Measurements from ENCODE around the gene MAML3.

Gene MAML3

GRCh38 chr4:140099983-140100382 lies 54.0 kb downstream of the MAML3 start:
- no peak for DNase-seq (ENCODE audit: low read depth)

DNA sequence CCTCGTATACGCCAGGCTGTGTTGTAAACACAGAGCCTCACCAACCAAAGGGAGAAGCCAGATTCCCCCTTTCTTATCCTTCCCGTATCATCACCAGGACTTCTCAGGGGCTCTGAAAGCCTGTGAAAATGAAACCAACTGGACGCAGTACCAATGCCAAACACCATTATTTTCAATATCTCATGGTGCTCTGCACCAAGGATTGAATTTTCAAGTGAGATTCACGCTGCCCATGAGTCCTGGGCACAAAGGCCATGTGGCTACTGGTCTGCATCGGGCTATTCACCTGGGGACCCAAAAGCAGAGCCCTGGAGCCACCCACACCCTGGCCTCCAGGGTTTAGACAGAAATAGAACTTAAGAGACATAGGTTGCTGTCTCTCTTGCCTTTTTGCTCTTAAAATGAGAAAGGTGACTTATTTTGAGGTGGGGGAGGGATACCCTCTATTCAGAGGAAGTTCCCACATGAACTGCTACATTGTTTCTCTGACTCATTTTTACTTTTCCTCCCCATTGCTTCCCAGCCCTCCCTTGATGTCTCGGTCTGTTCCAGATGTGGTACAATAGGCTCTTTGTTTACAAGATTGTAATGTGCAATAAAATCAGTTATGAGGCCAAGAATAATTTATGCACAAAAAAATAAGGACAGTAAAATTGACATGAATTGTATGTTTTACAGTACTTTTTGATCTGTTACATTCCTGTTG lies 55.4 kb downstream of the MAML3 start:
- no peak for DNase-seq (ENCODE audit: low read depth)

DNA sequence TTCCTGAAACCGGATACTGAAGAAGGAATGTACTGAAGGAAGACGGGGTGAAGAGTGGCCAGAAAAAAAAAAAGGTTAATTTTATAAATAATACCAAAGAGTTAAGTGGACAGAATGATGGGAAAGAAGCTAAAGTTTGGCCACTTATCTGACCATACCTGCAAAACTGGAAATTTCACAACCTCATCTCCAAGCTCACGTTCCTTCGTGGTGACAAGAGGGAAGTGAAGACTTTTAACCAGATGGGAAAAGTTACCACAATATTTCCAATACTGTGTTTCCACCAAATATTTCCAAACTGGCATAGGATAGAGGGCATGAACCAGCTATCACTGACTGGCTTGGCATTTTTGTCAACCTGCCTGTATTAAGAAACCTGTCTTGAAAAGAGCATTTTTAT lies 56.4 kb downstream of the MAML3 start:
- no peak for DNase-seq (ENCODE audit: low read depth)

DNA sequence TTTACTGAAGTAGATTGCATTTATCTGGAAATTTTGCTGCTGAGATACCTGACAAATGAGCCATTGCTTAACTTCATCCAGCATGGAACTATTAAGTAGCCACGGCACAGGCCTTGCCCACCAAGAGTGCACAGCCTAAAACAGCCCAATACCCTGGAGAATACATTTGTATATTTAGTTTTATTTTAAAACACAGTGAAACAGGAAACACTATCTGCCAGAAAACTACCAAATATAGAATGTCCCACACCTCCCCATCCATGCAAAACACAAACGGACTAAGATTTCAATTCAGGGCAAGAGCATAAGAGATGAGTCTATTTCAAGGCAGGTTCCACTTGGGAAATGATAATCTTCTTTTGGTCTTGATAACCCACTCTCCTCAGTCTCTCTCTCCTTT lies 57.1 kb downstream of the MAML3 start:
- DNase-seq (ENCODE audit: low read depth): no peak

DNA sequence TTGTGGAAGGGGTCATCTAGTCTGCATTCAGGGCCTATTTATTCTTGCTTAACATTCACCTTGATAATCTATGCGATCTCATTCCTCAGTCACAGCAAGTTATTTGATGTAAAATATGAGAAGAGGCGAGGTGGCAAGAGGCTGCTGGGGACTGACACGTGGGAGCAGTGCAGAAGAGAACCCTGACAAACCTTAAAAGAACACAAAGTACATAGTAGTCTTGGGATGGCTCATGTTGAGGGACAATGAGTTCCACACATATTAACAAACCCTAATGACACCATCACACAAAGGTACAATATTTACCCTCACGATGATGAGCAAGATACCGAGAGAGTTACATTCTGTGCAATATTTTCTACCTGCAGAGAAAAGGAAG lies 57.5 kb downstream of the MAML3 start:
- no peak for DNase-seq (ENCODE audit: low read depth)

DNA sequence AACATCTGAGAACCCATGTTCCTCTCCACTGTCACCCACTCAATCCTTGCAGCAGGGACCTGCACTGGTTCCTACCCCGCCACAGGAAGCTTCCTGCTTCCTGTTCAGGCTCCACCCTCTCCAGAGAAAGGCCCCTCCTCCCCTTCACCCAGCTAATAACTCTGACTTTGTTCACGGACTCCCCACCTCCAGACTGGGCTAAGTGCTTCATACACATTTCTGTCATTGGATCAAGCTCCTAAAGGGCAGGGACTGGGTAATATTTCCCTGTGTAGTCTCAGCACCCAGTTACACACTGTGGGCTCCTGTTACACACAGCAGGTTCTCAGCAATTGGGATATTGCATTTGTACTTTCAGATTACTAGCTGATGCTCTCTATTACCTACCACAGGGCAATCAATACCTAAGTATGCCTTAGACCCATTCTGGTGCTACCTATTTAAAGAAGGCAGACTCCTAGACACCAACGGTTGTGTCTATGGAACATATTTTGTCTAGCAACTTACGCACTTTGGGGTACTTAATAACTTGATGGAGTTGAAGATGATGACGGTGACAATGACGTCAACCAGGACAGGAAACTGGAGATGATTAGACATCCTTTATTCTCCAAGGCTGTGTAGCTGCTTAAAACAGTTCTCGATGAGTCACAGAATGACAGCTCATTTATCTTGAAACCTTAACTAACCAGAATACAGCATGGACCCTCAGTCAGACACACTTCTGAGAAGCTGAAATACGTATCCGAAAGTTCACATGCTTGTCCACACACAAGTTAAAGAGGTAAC lies 58.1 kb downstream of the MAML3 start:
- DNase-seq (ENCODE audit: low read depth): no peak

DNA sequence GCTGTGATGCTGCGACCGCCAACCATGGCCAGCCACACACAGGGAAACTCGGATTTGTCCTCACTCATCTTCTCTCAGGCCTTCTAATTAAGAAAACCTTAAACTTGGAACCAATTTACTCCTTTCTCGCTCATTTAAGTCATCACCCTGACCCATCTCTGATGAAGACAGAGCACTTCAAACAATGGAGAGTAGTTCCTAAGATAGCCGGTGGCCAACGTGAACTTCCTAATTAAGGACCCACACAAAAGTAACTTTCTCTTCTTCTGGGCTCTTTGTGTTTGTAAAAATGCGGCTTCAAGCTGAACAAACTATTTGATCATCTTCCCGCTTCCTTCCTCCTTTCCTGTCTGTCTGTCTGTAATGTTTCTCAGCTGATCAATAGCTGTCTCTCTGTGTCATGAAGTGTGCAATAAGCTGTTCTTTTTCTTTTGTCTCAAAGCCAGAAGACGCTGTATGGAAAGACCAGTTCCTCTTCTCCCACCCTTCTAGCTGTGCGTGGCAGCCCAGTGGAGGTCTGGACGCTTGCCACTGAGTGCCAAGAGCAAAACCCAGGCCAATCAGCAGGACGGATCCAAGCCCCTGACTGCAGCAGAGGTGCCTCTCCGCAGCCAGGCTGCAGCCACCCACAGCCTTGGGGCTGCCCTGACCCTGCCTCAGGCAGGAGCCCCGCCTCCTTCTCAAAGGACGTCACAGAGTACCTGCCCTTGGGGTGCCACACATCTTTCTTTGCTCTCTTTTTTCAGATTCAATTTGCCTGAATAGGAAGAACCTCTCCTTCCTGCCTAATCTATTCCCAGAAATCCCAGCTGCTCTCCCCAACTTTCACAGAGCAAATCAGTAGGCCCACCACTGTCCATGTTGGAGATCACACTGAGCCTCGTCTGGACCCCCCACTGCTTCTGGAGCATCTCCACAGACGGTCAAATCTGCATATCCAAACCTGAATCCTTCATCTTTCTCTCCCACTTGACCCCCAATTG lies 59.3 kb downstream of the MAML3 start:
- DNase-seq (ENCODE audit: low read depth): no peak

DNA sequence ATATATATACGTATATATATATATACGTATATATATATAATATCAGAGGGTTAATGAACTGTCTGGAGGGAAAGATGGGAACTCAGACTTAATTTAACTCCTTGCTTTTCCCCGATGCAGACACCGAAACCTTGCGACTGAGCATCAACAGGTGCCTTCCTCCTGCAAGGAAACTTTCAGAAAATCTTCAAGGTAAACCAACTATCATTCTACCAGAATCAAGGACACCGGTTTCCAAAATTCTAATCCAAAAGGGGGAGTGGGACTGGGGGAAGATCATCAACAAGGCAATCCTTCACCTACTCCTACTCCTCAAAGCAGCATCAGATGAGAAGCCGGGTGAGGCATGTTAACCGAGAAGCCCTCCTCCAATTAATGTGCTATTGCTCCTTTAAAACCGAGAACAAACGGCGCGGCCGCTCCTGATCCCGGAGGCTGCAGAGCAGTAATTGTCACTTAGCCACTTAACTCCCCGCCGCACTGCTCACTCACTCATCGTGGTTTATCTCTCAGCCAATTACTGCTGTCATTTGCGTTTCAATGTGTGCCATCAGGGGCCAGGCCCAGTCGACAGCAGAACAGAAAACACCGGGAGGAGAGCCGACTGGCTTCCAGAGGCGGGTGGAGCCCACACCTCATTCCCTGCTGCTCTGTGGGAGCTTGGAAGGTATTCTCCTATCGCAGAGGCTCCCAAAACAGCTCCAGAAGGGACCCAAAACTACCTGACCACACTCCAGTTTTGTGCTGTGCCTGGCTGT lies 61.7 kb downstream of the MAML3 start:
- no peak for DNase-seq (ENCODE audit: low read depth)

GRCh38 chr4:140091305-140091704 lies 62.7 kb downstream of the MAML3 start:
- DNase-seq (ENCODE audit: low read depth): no peak

- DNase-seq (ENCODE audit: low read depth): no peak
These were observed 63.7 kb downstream of the MAML3 start for GRCh38 chr4:140090215-140090731.

GRCh38 chr4:140089216-140089615 lies 64.8 kb downstream of the MAML3 start:
- no peak for DNase-seq (ENCODE audit: low read depth)

DNA sequence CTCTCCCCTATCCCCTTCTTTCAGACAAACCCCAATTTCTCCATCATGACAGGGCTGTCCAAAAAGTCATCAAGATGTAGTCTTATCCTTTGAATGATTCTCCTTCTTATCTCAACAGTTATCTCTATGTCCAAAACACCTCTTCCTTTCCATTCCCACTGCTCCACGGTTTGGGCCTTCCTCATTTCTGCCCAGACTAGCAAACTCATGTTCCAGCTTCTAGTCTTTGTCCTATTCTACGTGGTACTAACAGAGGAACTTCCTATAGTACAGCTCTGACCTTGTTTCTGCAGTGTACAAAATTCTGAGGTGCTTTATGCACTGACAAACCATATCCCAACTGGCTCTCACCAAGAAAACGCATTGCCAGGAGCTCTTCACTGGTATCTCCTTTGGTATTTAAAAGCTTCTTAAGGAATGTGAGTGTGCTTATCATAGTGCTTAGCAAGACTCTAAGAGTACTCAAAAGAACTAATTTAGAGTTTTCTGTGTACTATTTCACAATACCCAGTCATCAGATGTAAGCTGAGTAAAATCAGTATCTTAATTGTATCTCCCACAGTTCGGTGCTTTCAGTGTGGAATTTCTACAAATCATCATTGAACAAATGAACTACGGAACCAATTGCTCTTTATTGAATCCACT lies 65.5 kb downstream of the MAML3 start:
- no peak for DNase-seq (ENCODE audit: low read depth)

DNA sequence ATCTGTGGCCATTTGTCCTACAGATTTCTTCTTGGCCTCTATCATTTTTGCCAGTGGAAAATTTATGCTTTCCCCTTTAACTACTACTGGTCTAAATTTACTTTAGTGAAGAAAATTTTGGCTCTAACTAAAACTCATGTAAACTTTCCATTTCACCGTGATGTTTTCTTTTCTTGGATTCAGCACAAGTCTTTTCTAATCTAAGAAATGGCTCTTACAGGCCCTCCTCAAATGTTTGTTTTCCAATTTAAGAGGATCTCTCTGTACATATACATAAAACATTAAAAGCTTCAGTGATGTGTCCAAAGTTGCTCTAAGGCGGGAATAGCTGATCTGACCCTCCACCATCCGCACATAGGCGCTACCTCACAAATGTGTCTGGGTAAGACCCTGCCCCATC lies 68.1 kb downstream of the MAML3 start:
- no peak for DNase-seq (ENCODE audit: low read depth)

- no peak for DNase-seq (ENCODE audit: low read depth)
These were observed 68.8 kb downstream of the MAML3 start for GRCh38 chr4:140085062-140085622.

GRCh38 chr4:140084385-140084784 lies 69.6 kb downstream of the MAML3 start:
- DNase-seq (ENCODE audit: low read depth): no peak

GRCh38 chr4:140082391-140082755 lies 71.6 kb downstream of the MAML3 start:
- DNase-seq (ENCODE audit: low read depth): no peak

GRCh38 chr4:140081641-140082390 lies 72.2 kb downstream of the MAML3 start:
- DNase-seq (ENCODE audit: low read depth): no peak

DNA sequence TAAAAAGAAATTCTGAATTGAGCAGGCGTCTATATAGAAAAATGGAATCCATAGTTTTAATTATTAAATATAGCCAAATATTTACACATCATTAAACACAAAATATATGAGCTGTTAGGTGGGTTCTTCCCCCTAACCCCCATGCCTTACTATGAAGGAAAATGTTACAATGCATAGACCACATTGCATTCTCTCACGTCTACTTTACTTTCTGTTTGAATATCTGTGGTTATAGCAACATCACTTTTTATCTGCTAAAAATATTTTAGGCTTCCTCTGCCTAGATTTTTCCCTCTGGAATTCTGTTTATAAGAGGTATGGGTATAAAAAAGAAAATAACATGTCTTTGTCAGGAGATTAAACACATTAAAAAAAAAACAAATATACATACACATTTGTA lies 73.1 kb downstream of the MAML3 start:
- DNase-seq (ENCODE audit: low read depth): no peak

- DNase-seq (ENCODE audit: low read depth): no peak
These were observed 75.6 kb downstream of the MAML3 start for GRCh38 chr4:140078366-140078765.

DNA sequence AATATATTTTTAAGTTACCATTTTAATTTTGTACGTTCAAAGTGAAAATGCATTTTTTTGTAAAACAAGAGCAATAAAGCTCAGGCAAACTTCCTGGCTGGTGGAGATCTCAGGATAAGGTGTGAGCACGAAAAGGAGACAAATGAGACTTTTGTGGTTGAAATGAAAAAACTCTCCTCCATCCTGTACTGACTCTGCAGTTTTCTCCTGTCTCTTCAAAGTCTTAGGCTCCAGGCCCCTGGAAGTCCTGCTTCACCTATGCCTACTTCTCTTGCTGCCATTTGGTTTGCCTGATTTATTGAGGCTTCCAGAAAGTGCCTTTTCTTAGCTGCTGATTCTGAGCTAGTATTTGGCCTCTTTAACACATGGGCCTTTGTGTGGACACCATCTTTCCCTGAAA lies 77.7 kb downstream of the MAML3 start:
- no peak for DNase-seq (ENCODE audit: low read depth)

All from fibroblast of the conjunctiva (primary cell).